Right kidney (tissue), 1 donor: ENCODE measurements around the gene MPPED2.

Experiments used
- DNase-seq: peaks from one replicate; pipeline ENCODE4 v3.0.0-alpha.2; 2016

The MPPED2 gene

DNA sequence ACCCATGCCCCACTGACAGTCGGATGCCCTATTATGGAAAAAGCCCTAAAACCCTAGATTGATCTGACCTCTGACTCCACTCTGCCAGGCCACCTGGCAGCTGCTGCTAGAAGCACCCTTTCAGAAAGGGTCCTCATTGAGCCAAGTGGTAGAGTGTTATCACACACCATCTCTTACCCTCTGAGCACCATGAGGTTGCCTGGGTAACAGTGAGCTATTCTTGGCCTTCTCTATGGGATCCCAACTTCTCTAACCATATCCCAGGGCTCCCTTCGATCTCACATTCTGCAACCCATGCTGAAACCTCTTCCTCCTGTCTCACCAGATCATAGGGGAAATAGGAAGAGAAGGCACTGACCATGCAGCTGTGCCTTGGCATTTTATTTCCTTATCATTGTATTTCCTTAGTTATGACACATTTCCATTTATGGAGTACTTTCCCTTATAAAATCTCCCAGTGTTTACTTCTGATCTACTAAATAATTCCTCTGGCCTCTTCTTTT lies 52.7 kb downstream of the MPPED2 start:
- no peak for DNase-seq

DNA sequence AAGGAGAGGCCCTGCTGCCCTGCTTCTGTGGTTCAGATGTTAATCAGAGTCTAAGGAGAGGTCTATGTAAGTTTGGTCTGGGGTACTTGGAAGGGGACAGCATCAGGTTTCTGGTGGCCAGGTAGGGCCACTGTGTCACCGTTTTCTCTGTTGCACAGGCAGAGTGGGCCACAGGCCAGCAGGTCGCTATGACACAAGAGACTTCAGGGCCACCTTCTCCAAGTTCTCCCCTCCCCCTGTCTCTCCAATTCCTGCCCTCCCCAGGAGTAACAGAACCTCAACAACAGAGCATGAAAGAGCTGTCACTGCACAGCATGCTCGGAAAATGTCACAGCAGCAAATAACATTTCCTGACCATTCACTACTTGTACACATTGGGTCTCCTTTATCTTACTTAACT lies 58.6 kb downstream of the MPPED2 start:
- DNase-seq: no peak

DNA sequence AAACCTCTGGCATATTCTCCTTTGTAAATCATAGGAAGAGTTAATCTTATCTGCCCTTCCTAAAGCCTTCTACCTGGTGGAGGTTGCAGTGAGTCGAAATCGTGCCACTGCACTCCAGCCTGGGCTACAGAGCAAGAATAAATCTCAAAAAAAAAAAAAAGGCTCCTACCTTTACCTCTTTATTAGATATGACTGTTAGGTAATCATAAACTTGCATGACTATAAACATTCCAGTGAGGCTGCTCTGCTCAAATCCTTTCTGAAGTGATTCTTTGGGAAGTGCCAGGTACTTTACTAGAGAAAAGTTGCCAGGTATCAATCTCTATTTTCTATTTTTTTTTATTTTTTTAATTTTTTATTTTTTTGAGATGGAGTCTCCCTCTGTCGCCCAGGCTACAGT lies 59.6 kb downstream of the MPPED2 start:
- DNase-seq: no peak

DNA sequence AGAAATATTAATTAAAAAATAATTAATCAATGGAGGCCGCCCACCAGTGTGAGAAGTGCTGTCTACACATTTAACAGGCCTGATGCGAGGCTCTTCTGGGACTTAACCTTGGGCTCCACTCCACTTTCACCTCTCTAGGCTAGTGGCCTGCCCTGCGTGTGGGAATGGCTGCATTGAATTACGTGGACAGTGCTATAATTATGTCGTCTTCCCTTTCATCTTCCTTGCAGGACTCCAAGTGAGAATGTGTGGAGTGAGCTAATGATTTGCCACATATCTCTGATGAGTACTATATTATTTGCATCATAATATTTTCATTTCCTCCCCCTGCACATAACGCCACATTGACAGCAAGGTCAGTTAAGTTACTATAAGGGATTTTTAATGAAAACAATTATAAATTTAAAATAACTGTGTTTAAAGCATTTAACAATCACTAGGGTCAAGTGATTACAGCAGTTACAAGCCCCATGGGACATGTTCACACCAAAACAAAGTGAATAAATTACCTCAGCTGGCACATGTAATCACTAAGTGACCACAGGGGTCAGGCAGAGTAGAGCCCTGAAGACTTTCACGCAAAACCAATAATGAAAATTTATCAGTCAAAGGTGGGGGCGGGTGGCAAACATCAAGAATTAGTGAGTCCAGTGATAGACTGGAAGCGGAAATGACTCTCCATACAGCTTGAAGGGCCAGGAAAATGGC lies 63.5 kb downstream of the MPPED2 start:
- no peak for DNase-seq

DNA sequence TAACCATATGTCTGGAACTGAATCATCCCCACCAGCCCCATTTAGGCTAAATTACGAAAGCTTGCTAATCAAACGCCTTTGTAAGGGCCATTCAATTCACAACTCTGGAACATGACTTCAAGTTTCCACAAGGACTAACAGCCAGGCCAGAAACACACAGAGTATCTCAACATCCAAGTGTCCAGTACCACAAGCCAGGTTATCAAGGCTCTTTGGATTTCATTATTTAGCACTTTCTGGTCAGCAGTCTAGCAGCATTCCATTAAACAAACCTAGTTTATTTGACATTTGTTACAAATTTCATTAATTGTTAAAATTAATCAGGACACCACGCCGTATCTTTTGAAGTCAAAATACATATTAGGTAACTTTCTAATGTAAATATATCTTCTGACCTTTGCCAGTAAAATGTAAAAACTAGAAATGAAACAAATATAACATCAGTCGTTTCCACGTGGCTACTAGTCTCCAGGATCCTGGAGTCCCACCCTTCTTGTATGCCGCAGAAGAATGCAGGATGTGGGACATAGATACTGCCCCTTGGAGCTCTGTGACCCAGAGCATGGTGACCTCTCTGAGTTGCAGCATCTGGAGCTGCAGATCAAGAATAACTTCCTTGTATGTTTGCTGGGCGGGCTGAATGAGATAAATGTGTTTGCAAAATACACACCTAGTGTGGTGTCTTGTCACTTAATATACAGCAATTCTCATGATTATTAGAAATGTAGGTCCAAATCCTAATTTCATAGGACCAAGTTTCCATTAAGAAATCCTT lies 64.7 kb downstream of the MPPED2 start:
- DNase-seq: no peak

DNA sequence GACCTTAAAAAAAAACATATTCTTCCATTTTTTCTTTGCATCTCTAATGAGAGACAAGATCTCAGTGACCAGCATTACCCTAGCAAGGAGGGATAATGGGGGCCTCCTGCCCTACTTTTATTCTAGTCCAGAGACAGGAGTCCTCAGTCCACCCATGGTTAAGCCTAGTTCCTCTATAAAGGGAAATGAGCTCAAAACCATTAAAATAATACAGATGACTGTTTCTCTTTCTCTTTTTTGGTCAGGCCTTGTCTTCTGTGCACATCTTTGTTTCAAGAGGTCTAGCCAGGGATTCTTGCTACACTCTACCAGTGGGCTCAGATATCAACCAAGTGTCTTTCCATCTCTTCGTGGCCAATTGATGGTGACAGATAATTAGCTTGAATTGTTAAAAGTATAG lies 73.1 kb downstream of the MPPED2 start:
- DNase-seq: no peak

DNA sequence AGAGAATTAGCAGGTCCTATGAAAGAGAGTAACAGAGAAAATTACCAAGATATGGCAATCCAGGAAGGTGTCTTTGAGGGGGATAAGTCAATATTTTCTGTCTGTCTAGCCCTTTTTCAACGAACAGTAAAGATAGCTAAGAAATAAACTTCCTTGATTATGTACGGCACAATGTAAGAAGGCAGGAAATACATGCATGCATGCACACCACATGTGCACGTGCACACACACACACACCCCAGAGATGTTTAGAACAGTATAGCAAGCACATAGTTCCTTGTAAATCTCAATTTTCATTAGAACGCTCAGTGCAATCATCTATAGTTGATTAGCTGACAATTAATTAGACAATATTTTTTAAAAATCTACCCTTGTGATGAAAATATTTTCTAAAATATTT lies 74.7 kb downstream of the MPPED2 start:
- no peak for DNase-seq

DNA sequence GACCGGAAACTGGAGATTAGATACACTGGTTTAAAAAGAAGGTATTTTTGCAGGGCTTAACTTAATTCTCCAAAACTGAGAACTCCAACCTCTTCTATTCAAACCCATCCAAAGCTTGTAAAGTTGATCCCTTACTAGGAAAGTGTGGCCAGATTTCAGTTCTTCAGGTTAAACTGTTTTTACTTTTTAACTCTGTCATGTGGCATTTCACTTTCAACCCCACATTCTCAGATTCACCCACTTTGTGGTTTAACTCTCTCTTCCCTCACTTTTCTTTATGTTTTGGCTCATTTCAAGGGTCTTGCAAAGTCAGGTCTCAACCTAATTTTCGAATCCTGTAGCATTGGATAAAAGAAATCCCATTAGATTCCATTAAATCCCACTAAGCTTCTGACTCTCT lies 75.4 kb downstream of the MPPED2 start:
- DNase-seq: no peak

DNA sequence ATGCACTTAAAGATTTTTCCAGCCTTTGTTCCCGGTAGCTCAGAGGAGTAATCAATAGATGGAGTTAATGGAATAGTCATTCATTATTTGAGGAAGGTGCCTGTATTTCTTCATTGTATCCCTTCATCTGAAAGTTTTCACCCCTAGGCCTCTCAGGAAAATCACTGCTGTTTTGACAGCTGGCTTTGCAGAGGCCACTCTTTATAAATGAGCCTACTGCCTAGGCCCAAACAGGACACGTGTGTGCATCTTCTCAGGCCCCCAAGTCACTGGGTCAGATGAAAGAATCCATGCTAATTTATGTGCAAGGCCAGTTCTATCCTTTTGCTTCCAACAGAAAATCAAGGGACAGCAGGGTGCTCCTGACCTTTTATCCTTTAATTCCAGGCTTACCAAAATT lies 76.8 kb downstream of the MPPED2 start:
- no peak for DNase-seq

DNA sequence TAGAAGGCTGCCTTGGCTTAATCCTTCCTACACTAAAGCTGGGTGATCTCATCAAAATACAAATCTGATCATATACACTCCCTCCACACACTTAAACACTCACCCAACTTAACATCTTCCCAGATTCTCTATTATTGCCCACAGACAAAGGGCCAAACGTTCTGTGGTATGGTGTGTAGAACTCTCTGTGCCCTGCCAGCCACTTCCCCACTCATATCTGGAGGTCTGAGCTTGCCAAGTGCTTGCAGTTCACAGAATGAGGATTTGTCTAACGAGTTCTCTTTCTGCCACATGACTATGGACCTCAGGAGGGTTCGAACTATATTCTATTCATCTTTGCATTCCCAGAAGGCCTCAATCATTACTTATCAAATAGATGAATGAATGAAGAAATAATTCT lies 77.6 kb downstream of the MPPED2 start:
- no peak for DNase-seq

DNA sequence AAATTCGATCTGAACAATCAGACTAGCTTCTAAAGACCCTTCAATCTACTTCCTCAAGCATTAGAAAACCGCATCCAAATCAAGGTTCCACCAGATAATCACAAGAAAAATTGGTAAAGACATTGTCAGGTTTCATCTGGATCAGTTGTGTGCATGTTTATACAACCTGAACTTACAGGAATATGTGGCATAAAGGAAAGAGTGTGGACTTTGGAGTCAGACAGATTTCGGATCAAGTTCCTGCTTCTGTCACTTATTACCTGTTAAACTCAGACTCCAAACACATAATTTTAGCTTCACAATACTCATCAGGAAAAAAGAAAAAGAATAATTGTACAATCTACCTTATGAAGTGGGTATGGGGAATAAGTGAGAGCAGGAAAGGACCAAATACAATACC lies 80.5 kb downstream of the MPPED2 start:
- no peak for DNase-seq

DNA sequence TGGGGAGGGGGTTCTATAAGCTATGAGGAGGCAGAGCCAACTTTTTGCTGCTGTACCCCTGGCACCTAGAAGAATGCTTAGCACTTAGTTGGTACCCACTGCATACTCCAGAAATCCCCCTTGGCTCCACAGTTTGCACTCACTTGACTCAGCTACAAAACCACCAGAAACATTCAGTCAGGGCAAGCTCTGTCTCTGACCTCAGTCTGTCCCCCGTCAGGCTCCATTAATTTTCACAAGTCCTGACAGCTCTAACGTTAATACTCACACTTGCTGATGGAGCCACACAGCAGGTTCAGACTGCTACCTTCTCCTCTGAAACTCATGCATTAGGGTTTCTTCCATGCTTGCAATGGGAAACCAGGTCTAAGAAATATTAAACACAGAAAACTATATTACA lies 81.7 kb downstream of the MPPED2 start:
- DNase-seq: peak; percentile 30

DNA sequence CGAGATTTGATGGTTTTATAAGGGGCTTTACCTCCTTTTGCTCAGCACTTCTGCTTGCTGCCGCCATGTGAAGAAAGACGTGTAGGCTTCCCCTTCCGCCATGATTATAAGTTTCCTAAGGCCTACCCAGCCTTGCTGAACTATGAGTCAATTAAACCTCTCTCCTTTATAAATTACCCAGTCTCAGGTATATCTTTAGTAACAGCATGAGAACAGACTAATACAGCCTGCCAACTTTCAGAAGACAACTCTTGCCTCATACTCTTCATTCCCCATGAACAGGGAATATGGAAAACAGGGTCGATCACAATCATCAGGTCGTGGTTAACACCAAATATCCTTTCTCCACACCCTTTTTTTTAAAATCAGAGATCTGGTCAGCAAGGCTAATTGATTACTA lies 83.0 kb downstream of the MPPED2 start:
- DNase-seq: no peak

DNA sequence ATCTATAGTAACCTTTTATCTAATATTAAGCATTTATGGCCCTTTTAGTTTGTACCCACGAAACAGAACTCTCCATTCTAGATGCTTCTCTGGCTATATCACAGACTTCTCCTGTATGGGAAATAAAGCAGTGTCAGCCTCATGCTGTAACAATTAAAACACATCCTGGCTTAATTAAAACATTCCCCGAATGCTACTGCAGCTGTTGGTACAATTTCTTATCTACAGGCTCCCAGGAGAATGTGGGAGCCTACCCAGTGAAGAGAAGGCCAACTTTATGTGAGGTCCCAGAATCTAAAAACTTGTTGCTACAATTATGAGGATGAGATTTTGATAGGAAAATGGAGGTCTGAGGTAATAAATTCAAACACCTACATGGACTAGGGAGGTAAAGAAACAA lies 83.8 kb downstream of the MPPED2 start:
- DNase-seq: no peak

DNA sequence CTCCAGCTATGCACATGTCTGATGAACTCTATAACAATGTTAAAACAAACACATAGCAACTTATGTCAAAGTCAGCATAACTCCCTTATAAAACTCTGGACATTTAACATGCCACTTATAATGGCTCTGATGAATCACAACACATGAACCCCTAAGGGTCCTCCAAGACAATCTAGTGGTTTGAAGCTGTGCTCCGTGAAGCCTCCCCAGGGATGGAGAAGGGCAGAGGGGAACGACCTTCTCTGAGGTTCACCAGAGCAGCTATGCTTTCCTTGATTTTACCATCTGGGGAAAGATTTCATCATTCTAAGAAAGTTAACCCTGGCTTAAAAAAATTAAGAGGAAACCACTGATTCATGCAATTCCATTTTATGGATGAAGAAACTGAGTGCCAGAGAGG lies 84.4 kb downstream of the MPPED2 start:
- no peak for DNase-seq

DNA sequence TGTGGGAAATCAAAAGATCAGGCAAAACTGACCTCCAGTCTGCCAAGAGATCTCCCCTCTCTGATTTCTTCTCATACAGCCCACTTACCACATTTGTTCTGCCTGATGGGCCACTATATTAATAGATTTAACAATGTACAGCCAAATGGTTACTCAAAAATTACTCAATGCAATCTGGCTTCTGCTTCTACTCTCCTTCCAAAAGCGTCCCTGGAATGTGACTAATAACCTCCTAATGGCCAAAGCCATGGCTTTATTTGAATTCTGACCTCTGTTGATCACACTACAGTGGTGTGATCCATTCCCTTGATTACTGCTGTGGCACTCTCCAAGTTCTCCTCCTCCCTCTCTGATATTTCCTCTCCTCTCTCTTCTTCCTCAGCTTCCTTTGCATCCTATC lies 86.2 kb downstream of the MPPED2 start:
- DNase-seq: no peak

DNA sequence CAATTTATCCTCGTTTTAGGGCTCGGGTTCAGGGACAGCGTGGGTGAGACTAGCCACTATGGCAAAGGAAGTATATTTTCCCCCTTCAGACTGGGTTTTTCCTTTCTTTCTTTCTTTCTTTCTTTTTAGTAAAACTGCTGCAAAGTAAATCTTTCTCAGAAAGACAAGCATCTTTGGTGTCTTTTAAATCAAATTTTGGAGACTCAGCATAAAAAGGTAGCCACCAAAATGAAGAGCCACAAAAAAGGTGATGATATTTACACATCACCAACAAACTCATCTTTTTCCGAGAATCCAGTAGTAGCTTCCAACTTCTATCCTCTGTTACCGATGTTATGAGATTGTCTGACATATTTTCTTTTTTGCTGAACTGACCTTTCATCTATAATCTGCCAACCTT lies 88.6 kb downstream of the MPPED2 start:
- no peak for DNase-seq

DNA sequence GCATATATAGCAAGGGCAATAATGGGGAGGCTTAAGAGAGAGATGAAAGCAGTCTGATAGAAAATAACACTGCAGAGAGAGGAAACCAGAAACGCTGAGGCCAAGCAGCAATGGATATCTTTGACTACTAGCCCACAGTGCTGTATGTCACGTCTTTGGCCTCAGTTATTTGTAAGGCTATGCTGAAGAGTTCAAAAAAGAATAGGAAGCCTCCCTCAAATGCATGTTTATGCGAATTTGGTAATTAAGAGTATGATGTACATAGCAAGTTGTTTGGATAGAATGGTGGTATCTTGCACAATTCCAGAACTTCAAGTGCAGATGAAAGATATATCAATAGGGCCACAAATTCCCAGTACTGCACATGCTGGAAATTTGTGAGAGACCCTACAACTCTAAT lies 89.2 kb downstream of the MPPED2 start:
- no peak for DNase-seq

DNA sequence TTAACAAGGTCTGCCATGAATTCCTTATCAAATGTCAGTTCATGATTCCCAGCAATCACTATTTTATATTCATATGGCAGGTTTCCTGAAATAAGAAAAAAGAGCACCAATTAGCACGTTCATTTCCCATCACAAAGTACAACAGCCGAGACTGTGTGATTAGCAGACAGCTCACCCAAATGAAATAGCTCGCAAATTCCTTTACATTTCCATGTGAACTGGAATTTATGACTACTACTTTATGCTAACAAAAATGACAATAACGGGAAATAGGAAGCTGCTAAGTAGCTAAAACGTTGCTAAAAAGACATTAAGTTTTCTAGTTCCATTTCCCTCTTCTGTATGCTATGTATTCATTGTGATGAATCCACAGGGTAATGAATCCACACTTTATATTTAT lies 90.7 kb downstream of the MPPED2 start:
- DNase-seq: no peak

DNA sequence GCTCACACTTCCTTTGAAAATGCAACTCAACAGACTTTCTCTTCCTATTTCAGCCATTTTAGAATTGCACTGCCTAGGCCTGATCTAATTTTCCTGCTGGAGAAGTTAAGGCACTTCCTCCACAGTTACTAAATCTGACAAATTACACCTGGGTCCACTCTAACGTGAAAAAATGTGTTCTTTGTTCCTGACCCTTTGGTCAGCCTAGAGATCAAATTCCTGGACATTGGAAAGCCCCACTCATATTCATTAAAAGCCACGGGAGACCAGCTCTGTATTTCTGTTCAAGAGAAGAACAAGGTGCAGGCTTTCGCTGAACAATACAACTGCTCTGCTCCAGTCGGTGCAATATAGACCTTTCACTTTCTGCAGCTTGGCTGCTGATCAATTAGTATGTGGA lies 96.6 kb downstream of the MPPED2 start:
- no peak for DNase-seq

DNA sequence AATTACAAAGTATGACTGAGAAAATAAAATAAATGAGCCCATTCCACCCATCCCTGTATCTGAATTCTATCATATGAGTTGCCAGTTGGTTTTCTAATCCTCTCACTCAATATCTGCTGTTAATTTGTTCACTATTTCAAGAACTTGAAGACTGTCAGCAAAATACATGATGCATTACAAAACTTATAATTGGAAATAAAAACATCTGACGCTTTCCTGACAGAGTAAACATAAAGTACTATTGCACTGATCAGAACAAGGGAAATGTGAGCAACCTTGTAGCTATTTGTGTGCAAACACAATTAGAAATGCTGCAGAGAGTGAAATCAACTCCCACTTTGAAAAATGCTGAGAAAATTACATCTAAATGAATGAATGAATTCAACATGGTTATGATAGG lies 97.1 kb downstream of the MPPED2 start:
- DNase-seq: no peak

DNA sequence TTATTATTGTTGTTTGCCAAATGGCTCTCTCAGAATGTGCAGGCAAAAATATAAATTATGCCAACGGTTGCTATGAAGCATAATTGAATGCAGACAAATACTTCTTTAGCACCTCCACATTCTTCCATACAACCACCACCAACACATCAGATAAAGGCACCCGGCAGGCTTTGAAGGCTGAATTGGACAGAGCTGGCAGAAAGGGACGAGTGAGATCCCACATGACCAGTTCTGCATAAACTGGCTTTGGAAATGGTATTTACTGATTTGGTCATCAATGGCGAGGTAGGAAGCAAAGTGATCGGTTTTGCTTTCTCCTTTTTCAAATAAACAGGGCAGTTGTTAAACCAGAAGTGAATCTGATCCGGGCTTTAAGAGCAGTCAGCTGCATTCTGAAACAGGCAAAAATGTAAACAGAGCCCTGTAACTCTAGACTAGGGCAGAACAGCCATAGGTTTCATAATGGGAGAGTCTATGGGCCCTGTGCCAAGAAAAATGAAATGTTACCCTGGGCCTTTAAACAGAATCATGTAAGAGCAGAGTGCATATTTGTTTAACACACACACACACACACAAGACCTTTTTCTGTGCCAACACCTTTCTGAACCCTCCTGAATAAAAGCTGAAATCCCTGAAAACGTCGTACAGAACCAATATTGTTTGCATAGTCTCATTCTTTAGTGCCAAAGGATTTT lies 97.7 kb downstream of the MPPED2 start:
- peak; percentile 41 for DNase-seq

DNA sequence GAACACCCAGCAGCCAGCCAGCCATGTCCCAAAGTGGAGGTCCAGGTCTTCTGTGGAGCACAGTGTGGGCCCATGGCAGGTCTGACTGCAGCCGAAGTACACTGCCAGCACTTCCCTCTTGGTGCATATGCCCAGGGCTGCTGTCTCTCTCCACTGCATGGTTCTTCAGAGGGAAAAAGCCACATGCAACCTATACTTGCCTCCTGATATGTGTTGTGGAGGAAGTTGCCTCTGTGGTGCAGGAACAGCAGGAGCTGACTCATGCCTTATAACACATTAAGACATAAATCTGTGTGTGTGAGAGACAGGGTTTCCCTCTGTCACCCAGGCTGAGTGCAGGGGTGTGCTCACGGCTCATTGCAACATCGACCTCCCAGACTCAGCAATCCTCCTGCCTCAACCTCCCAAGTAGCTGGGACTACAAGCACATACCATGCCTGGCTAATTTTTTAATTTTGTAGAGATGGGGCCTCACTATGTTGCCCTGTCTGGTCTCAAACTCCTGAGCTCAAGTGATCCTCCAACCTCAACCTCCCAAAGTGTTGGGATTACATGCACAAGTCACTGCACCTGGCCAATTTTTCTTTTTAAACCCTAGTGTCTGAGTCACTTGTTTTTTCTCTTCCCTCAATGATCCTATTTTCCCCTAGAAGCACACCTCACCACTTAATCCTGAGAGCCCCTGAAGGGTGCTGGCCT lies 98.8 kb downstream of the MPPED2 start:
- DNase-seq: no peak
